Chondrocyte (in vitro differentiated cells): ENCODE data around the gene ACAA2. TPM values are rescaled to one million over a fixed set of nuclear protein-coding genes. Genes with fewer than 3 reads are reported as not detected.
"Not testable (repeated sequence)": the region's sequence is repeated elsewhere in the genome, so short reads cannot be mapped to it uniquely, and the experiment has no call there.

Experiments
- DNase-seq: peaks from one replicate; pipeline ENCODE4 v3.0.0; 2021; ENCODE audit warnings: mixed read lengths, low spot score
- H3K27ac Mint-ChIP-seq: one replicate; pipeline ENCODE4 v1.8.0; 2021; ENCODE audit warnings: mild to moderate bottlenecking, moderate library complexity, mixed read lengths; ENCODE audit not compliant: unreplicated experiment
- H3K27me3 Mint-ChIP-seq: 2 replicates; pipeline ENCODE4 v1.8.0; 2021; ENCODE audit warnings: low read depth, mixed read lengths
- H3K36me3 Mint-ChIP-seq: 2 replicates; pipeline ENCODE4 v1.8.0; 2021; ENCODE audit warnings: low read depth, mixed read lengths
- H3K4me1 Mint-ChIP-seq: 2 replicates; pipeline ENCODE4 v1.8.0; 2021; ENCODE audit warnings: low read depth, mild to moderate bottlenecking, mixed read lengths
- H3K4me3 Mint-ChIP-seq: one replicate; pipeline ENCODE4 v1.8.0; 2021; ENCODE audit warnings: mild to moderate bottlenecking, moderate library complexity, mixed read lengths; ENCODE audit not compliant: unreplicated experiment
- H3K9me3 Mint-ChIP-seq: 2 replicates; pipeline ENCODE4 v1.8.0; 2021; ENCODE audit warnings: low read depth, mixed read lengths
- CTCF ChIP-seq: fragments of 200-600 bp; sonication (generic); IDR thresholded peaks from 2 replicates; pipeline ENCODE4 v1.5.0; 2021; ENCODE audit warnings: antibody characterized with exemption, mild to moderate bottlenecking, moderate library complexity
- total RNA-seq: library from RNA; stranded (reverse); gene quantifications from 3 replicates; pipeline ENCODE4 v1.2.1, GENCODE V29; 2021

ACAA2 gene
- total RNA-seq, 1 donor from 2014 or later: 60.3 TPM

- no peaks in the 10 kb centered on the region for H3K9me3 Mint-ChIP-seq
- no peak overlapping the region for H3K27ac Mint-ChIP-seq
- H3K4me1 Mint-ChIP-seq: peaks cover 18% of the 10 kb centered on the region
- no peak overlapping the region for H3K4me3 Mint-ChIP-seq
- no peaks in the 10 kb centered on the region for H3K27me3 Mint-ChIP-seq
- no peak for DNase-seq
- H3K36me3 Mint-ChIP-seq: peaks cover 35% of the 10 kb centered on the region
- TF ChIP-seq CTCF: no peak
Measured at GRCh38 chr18:49788327-49788898, 24.9 kb downstream of the ACAA2 start.

GRCh38 chr18:49786019-49786720, 27.2 kb downstream of the ACAA2 start:
- H3K4me3 Mint-ChIP-seq: no peak overlapping the region
- no peak for DNase-seq
- H3K9me3 Mint-ChIP-seq: no peaks in the 10 kb centered on the region
- H3K27ac Mint-ChIP-seq: no peak overlapping the region
- H3K36me3 Mint-ChIP-seq: peaks cover 36% of the 10 kb centered on the region
- H3K4me1 Mint-ChIP-seq: peaks cover 18% of the 10 kb centered on the region
- no peak for TF ChIP-seq CTCF
- H3K27me3 Mint-ChIP-seq: no peaks in the 10 kb centered on the region

- Mint-ChIP-seq H3K36me3 (peaks cover 35% of the 10 kb centered on the region), H3K9me3 (peaks cover 3% of the 10 kb centered on the region), H3K27ac (no peak overlapping the region), H3K4me3 (no peak overlapping the region), H3K27me3 (no peaks in the 10 kb centered on the region), H3K4me1 (peaks cover 18% of the 10 kb centered on the region)
- no peak for DNase-seq
- TF ChIP-seq CTCF: peak; percentile 75
Measured at GRCh38 chr18:49784427-49785185, 28.7 kb downstream of the ACAA2 start.

- not testable (repeated sequence) for H3K27me3 Mint-ChIP-seq, H3K9me3 Mint-ChIP-seq, H3K4me1 Mint-ChIP-seq, H3K4me3 Mint-ChIP-seq, DNase-seq
- Mint-ChIP-seq H3K27ac (peak overlapping the region; percentile 73), H3K36me3 (peaks cover 44% of the 10 kb centered on the region)
Measured at GRCh38 chr18:49783631-49784030, 29.7 kb downstream of the ACAA2 start.

- H3K9me3 Mint-ChIP-seq: peaks cover 27% of the 10 kb centered on the region
- peaks cover 53% of the 10 kb centered on the region for H3K36me3 Mint-ChIP-seq
- no peaks in the 10 kb centered on the region for H3K4me1 Mint-ChIP-seq
- DNase-seq: no peak
- H3K4me3 Mint-ChIP-seq: no peak overlapping the region
- H3K27ac Mint-ChIP-seq: no peak overlapping the region
- H3K27me3 Mint-ChIP-seq: no peaks in the 10 kb centered on the region
- TF ChIP-seq CTCF: no peak
Measured at GRCh38 chr18:49778826-49779465, 34.4 kb downstream of the ACAA2 start.
